Astrocyte (in vitro differentiated cells and primary cell): ENCODE data around the gene TTC33. TPM values are rescaled to one million over a fixed set of nuclear protein-coding genes. Genes with fewer than 3 reads are reported as not detected.

Source experiments
- DNase-seq: peaks from one replicate; pipeline ENCODE4 v3.0.0-alpha.2; 2010; ENCODE audit warnings: low read depth
- FAIRE-seq: peaks from 2 replicates; lab custom pipeline; 2011; peaks lifted over from hg19 to GRCh38; lab: Jason Lieb, UNC
- H2AFZ ChIP-seq: 2 replicates; pipeline ENCODE4 v1.6.0; 2012; ENCODE audit warnings: low read depth, low read length, inconsistent platforms
- H3K27ac ChIP-seq: 2 replicates; pipeline ENCODE4 v1.5.1; 2011; ENCODE audit warnings: low read depth, low read length, inconsistent platforms
- H3K27me3 ChIP-seq: 2 replicates; pipeline ENCODE4 v1.6.0; 2011; ENCODE audit warnings: low read length, inconsistent platforms; ENCODE audit not compliant: insufficient read depth
- H3K36me3 ChIP-seq: 2 replicates; pipeline ENCODE4 v1.5.1; 2011; ENCODE audit warnings: low read length, inconsistent platforms; ENCODE audit not compliant: insufficient read depth
- H3K4me1 ChIP-seq: 2 replicates; pipeline ENCODE4 v1.5.1; 2011; ENCODE audit warnings: low read length, inconsistent platforms; ENCODE audit not compliant: insufficient read depth
- H3K4me2 ChIP-seq: 2 replicates; pipeline ENCODE4 v1.6.0; 2012; ENCODE audit warnings: low read length, inconsistent platforms
- H3K4me3 ChIP-seq: 2 replicates; pipeline ENCODE4 v1.5.1; 2011; ENCODE audit warnings: low read depth, mild to moderate bottlenecking, low read length, inconsistent platforms; ENCODE audit not compliant: insufficient read depth
- H3K79me2 ChIP-seq: 2 replicates; pipeline ENCODE4 v1.6.0; 2012; ENCODE audit warnings: mild to moderate bottlenecking, low read length, inconsistent platforms; ENCODE audit not compliant: insufficient read depth
- H3K9ac ChIP-seq: 2 replicates; pipeline ENCODE4 v1.6.0; 2012; ENCODE audit warnings: mild to moderate bottlenecking, low read length, inconsistent platforms
- H3K9me3 ChIP-seq: 2 replicates; pipeline ENCODE4 v1.5.1; 2012; ENCODE audit warnings: low read depth, mild to moderate bottlenecking, low read length, inconsistent platforms; ENCODE audit not compliant: insufficient read depth
- H4K20me1 ChIP-seq: 2 replicates; pipeline ENCODE4 v1.6.0; 2012; ENCODE audit warnings: low read length, inconsistent platforms; ENCODE audit not compliant: insufficient read depth
- H3K27ac Mint-ChIP-seq: one replicate; pipeline ENCODE4 v1.8.0; 2021; ENCODE audit warnings: mild to moderate bottlenecking, mixed read lengths; ENCODE audit not compliant: unreplicated experiment
- H3K27me3 Mint-ChIP-seq: one replicate; pipeline ENCODE4 v1.8.0; 2021; ENCODE audit warnings: low read depth, mixed read lengths; ENCODE audit not compliant: unreplicated experiment
- H3K36me3 Mint-ChIP-seq: one replicate; pipeline ENCODE4 v1.8.0; 2021; ENCODE audit warnings: low read depth, mixed read lengths; ENCODE audit not compliant: unreplicated experiment
- H3K4me1 Mint-ChIP-seq: one replicate; pipeline ENCODE4 v1.8.0; 2021; ENCODE audit warnings: low read depth, mixed read lengths; ENCODE audit not compliant: unreplicated experiment
- H3K4me3 Mint-ChIP-seq: one replicate; pipeline ENCODE4 v1.8.0; 2021; ENCODE audit warnings: mild to moderate bottlenecking, moderate library complexity, mixed read lengths; ENCODE audit not compliant: unreplicated experiment
- H3K9me3 Mint-ChIP-seq: one replicate; pipeline ENCODE4 v1.8.0; 2021; ENCODE audit warnings: mild to moderate bottlenecking, mixed read lengths; ENCODE audit not compliant: unreplicated experiment
- CTCF ChIP-seq: IDR thresholded peaks from 2 replicates; pipeline ENCODE4 v1.5.1; 2011; ENCODE audit warnings: low read depth, mild to moderate bottlenecking, inconsistent platforms, low read length, moderate library complexity; ENCODE audit not compliant: insufficient read depth
- EZH2 ChIP-seq: IDR thresholded peaks from 2 replicates; pipeline ENCODE4 v1.6.1; 2012; ENCODE audit warnings: mild to moderate bottlenecking, low read length, inconsistent platforms; ENCODE audit not compliant: insufficient read depth
- total RNA-seq: library from RNA; stranded (reverse); gene quantifications from 2 replicates; pipeline ENCODE4 v1.2.1, GENCODE V29; 2021

The TTC33 gene
- total RNA-seq, 1 donor from 2014 or later, result 13.3 TPM

GRCh38 chr5:40634154-40634553 lies 121.6 kb downstream of the TTC33 start:
- no peak overlapping the region for H3K4me2 ChIP-seq
- H4K20me1 ChIP-seq, result no peaks in the 10 kb centered on the region
- no peaks in the 10 kb centered on the region for H3K27me3 ChIP-seq
- no peaks in the 10 kb centered on the region for H3K79me2 ChIP-seq
- no peaks in the 10 kb centered on the region for H3K4me1 Mint-ChIP-seq
- no peak for DNase-seq
- H3K9me3 Mint-ChIP-seq, result peaks cover 25% of the 10 kb centered on the region
- no peak for FAIRE-seq
- no peaks in the 10 kb centered on the region for H3K4me1 ChIP-seq
- no peak overlapping the region for H3K4me3 Mint-ChIP-seq
- H2AFZ ChIP-seq, result no peak overlapping the region
- TF ChIP-seq CTCF (no peak), EZH2 (no peak)
- H3K27me3 Mint-ChIP-seq, result peaks cover 5% of the 10 kb centered on the region
- H3K36me3 ChIP-seq, result no peaks in the 10 kb centered on the region
- H3K4me3 ChIP-seq, result no peak overlapping the region
- H3K36me3 Mint-ChIP-seq, result peaks cover 3% of the 10 kb centered on the region
- H3K27ac Mint-ChIP-seq, result no peak overlapping the region
- no peak overlapping the region for H3K27ac ChIP-seq
- no peak overlapping the region for H3K9ac ChIP-seq
- no peaks in the 10 kb centered on the region for H3K9me3 ChIP-seq

GRCh38 chr5:40631236-40631635 lies 124.5 kb downstream of the TTC33 start:
- no peaks in the 10 kb centered on the region for H3K4me1 ChIP-seq
- Mint-ChIP-seq H3K36me3 (peaks cover 3% of the 10 kb centered on the region), H3K4me3 (no peak overlapping the region), H3K27ac (no peak overlapping the region), H3K9me3 (peaks cover 7% of the 10 kb centered on the region), H3K4me1 (no peaks in the 10 kb centered on the region), H3K27me3 (peaks cover 5% of the 10 kb centered on the region)
- TF ChIP-seq CTCF, result no peak
- TF ChIP-seq EZH2, result no peak
- no peaks in the 10 kb centered on the region for H4K20me1 ChIP-seq
- no peaks in the 10 kb centered on the region for H3K79me2 ChIP-seq
- FAIRE-seq, result no peak
- no peak overlapping the region for H3K4me3 ChIP-seq
- H2AFZ ChIP-seq, result no peak overlapping the region
- H3K9me3 ChIP-seq, result no peaks in the 10 kb centered on the region
- H3K9ac ChIP-seq, result no peak overlapping the region
- H3K36me3 ChIP-seq, result no peaks in the 10 kb centered on the region
- no peak overlapping the region for H3K27ac ChIP-seq
- no peak overlapping the region for H3K4me2 ChIP-seq
- no peaks in the 10 kb centered on the region for H3K27me3 ChIP-seq
- no peak for DNase-seq

DNA sequence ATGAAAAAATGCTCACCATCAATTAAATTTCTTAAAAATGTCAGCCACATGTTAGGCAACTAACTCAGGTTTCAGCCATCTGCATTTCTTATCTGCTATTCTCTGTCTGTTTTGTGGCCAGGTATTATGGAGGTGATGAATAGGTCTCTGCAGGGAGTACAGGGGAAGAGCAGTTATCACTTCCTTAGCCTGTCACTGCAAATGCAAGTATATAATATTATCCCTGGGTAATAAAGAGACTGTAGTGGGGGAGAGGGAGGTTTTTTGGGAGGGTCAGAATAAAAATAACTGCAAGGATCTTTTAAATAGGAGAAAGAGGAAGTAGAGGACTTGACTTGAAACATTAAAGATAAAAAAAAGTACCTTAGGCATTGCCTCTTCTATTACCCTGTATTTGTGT lies 125.6 kb downstream of the TTC33 start:
- Histone ChIP-seq H3K79me2 (no peaks in the 10 kb centered on the region), H3K4me1 (no peaks in the 10 kb centered on the region), H3K36me3 (no peaks in the 10 kb centered on the region), H3K9ac (no peak overlapping the region), H3K9me3 (no peaks in the 10 kb centered on the region), H2AFZ (no peak overlapping the region), H3K4me3 (no peak overlapping the region), H3K4me2 (no peak overlapping the region), H3K27ac (no peak overlapping the region), H4K20me1 (no peaks in the 10 kb centered on the region), H3K27me3 (no peaks in the 10 kb centered on the region)
- no peak overlapping the region for H3K27ac Mint-ChIP-seq
- no peaks in the 10 kb centered on the region for H3K4me1 Mint-ChIP-seq
- H3K9me3 Mint-ChIP-seq, result no peaks in the 10 kb centered on the region
- FAIRE-seq, result no peak
- DNase-seq, result no peak
- no peak overlapping the region for H3K4me3 Mint-ChIP-seq
- peaks cover 2% of the 10 kb centered on the region for H3K27me3 Mint-ChIP-seq
- H3K36me3 Mint-ChIP-seq, result peaks cover 2% of the 10 kb centered on the region
- no peak for TF ChIP-seq EZH2
- TF ChIP-seq CTCF, result no peak
